Stimulated activated CD8-positive, alpha-beta memory T cell treated with anti-CD3 and anti-CD28 coated beads, Interleukin-12 subunit alpha, Interleukin-12 subunit beta, amount 100 ng/mL, for 1 hour (primary cell): ENCODE measurements around the gene C1RL.
"Not testable (repeated sequence)": the region's sequence is repeated elsewhere in the genome, so short reads cannot be mapped to it uniquely, and the experiment has no call there.

ENCODE experiments used
- DNase-seq: peaks from one replicate; pipeline ENCODE4 v3.0.0-alpha.2; 2020; ENCODE audit warnings: low read depth

Gene C1RL

GRCh38 chr12:7060353-7060954 lies 48.6 kb downstream of the C1RL start, which contains the start of gene C1S:
Gene C1S (plus strand): TSS chr12:7060718. CDS start chr12:7061913, 1,195 bp downstream.
- no peak for DNase-seq

DNA sequence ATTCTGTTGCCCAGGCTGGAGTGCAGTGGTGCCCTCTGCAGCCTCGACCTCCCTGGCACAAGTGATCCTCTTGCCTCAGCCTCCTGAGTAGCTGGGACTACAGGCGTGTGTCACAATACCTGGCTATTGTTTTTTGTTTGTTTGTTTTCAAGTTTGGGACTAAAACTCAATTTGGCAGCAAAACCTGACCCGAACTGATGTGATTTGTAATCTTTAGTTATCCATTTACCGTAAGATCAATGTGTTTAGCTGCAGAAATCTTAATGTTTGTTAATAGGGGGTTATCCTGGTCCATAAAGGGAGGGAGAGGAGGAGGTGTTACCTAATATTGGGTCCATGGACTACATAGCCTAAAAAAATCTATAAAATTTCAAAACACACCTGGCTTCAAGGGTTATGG lies 49.2 kb downstream of the C1RL start:
- no peak for DNase-seq

DNA sequence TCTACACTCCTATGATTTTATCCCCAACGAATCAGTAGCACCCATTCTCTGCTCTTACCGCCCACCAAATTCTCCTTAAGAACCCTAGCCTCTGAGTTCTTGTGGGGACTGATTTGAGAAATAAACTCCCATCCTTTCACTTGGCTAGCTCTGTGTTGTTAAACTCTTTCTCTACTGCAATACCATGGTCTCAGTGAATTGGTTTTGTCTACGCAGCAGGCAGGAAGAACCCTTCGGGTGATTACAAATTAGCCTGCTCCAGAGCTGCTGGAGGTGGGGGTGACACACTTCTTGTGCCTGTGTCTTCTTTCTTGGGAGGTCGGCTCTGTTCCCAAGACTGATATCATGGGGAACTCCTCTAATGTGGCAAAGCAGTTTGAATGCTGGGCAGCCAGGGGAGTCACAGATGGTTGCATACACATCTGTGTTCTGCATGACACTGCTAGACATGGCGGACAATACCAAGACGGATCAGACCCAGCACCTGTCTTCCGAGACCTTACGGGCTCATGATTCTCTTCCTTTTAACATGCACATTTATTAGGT lies 50.1 kb downstream of the C1RL start:
- DNase-seq, result no peak

DNA sequence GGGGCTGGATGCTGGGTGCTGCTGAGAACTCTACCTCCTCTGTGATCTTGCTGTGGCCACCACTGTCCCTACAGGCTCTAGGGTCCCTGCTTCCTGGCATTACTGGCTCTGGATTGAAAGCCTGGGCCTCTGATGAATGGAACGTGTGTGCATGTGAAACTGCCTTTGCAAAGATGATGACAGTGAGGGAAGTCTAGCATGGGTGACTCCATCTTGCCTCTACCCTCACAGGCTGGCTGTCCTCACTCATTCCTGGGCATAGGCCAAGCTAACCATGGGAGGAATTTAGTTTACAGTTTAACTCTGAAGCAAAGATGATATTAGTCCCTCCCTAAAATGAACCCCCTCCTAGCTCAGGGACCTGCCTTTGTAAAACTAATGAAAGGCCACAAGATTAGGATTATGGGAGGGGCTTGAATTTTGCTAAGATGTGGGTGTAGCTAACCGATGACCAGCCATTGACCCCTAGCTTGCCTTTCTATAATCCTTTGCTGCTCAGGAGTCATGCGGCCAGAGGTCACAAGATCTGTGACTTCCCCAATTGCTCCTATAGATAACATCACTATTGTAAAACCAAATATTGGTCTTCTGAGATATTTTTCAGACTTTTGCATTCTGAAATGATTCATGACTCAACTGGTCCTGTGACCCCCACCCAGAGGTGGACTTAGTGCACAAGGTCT lies 50.7 kb downstream of the C1RL start:
- DNase-seq, result no peak

GRCh38 chr12:7055736-7056135 lies 53.3 kb downstream of the C1RL start:
- DNase-seq, result not testable (repeated sequence)

- DNase-seq, result no peak
These were observed 54.1 kb downstream of the C1RL start for GRCh38 chr12:7054925-7055324.

DNA sequence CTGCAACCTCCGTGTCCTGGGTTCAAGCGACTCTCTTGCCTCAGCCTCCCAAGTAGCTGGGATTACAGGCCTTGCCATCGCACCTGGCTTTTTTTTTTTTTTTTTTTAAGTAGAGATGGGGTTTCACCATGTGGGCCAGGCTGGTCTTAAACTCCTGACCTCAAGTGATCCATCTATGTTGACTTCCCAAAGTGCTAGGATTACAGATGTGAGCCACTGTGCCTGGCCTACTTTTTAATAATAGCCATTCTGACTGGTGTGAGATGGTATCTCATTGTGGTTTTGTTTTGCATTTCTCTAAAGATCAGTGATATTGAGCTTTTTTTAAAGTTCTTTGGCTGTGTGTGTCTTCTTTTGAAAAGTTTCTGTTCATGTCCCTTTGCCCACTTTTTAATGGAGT lies 59.0 kb downstream of the C1RL start:
- not testable (repeated sequence) for DNase-seq

- not testable (repeated sequence) for DNase-seq
These were observed 59.5 kb downstream of the C1RL start for GRCh38 chr12:7049445-7049951.

- DNase-seq, result no peak
These were observed 61.7 kb downstream of the C1RL start for GRCh38 chr12:7047306-7047705.

DNA sequence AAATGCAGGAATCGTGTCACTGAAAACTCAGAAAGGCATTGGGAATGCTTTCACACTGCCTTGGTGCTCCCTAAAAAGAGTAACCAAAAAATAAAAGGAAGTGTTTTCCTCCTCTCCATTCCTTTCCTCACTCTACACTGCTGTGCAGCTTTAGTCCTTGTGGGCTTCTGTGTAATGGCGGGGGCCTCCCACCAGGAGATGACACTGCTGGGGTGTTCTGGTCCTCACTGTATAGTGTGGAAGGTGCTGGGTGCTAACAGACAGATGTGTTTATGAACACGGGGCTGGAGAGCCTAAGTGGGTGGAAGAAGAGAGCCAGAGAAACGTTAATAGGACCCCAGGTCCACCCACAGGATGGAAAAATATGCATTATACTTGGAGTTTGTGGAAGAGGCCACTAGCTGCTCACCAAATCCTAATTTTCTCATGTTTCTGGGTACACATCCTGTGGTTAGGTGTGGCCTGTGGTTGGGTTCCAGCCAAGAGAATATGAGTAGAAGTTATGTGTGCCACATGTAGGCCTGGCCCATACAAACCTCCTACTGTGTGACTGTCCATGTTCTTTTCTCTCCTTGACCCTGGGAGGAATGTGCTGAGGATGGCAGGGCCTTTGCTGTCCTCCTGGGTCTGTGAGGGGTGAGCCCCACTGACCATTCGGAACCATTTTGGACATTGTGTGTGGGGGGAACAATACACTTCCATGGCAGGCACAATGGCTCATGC lies 62.5 kb downstream of the C1RL start:
- no peak for DNase-seq

- DNase-seq, result no peak
These were observed 63.1 kb downstream of the C1RL start for GRCh38 chr12:7045913-7046312.
